ENCODE measurements around the gene ELSPBP1. TPM values are rescaled to one million over a fixed set of nuclear protein-coding genes. Genes with fewer than 3 reads are reported as not detected.

The ELSPBP1 gene
- polyA plus RNA-seq, 4 donors = not detected

DNA sequence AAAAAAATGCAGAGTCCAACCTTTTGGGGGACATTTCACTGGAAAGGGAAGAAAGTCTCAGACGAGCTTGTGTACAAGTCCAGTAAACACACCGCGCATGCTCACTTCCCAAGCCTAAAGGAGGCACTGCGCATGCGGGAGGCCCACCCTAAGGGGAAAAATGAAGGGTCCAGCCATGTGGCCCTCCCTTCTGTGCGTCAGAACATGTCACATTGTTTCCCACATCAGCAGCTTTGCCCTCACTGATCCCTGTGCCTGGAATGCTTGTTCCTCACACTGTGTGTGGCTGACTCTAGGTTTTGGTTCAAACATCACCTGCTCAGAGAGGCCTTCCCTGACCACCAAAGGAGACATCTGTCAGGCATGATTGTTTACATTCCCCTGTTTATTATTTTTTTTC is 4.4 kb downstream of the ELSPBP1 start:
- Histone ChIP-seq H3K9me3 (ENCODE audit: control insufficient read depth in 2 of 2, insufficient read depth in 1 of 2, low read depth in 1 of 2, low read length in 1 of 2) (peaks cover 0 to 3% of the 10 kb centered on the region in 2 donors), H3K36me3 (ENCODE audit: control insufficient read depth in 3 of 3, insufficient read depth in 2 of 3, low read depth in 1 of 3, low read length in 3 of 3) (no peaks in the 10 kb centered on the region), H3K4me1 (ENCODE audit: control insufficient read depth in 3 of 3, insufficient read depth in 2 of 3, low read depth in 1 of 3, low read length in 2 of 3) (no peaks in the 10 kb centered on the region), H3K27ac (ENCODE audit: low read depth in 1 of 3, low read length in 2 of 3) (no peak overlapping the region), H3K4me3 (ENCODE audit: low read depth in 1 of 3, low read length in 3 of 3) (no peak overlapping the region), H3K27me3 (ENCODE audit: control insufficient read depth in 3 of 3, insufficient read depth in 3 of 3, low read length in 3 of 3) (no peaks in the 10 kb centered on the region)
- WGBS, 3 donors = 87 to 91% (median 88%) methylated on average over 6 of the region's 6 CpGs
- DNase-seq (no peak), FAIRE-seq (no peak)

DNA sequence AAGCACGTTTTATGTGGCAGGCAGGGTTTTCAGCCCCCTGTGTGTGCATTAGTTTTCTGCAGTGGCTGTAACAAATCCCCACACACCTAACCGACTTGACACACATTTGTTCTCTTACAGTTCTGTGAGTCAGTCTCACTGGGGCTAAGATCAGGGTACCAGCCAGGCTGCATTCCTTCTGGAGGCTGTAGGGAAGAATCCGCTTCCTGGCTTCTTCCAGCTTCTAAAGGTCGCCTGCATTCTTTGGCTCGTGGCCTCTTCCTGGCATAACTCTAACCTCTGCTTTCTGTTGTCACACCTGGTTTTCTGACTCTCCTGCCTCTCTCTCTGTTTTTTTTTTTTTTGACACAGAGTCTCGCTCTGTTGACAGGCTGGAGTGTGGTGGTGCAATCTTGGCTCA is 6.4 kb downstream of the ELSPBP1 start:
- peaks cover 0 to 3% of the 10 kb centered on the region in 2 donors for H3K9me3 ChIP-seq (ENCODE audit: control insufficient read depth in 2 of 2, insufficient read depth in 1 of 2, low read depth in 1 of 2, low read length in 1 of 2)
- no peak overlapping the region for H3K27ac ChIP-seq (ENCODE audit: low read depth in 1 of 3, low read length in 2 of 3)
- DNase-seq (no peak), FAIRE-seq (no peak)
- WGBS, 3 donors = 66 to 77% (median 75%) methylated on average over 6 of the region's 6 CpGs
- H3K36me3 ChIP-seq (ENCODE audit: control insufficient read depth in 3 of 3, insufficient read depth in 2 of 3, low read depth in 1 of 3, low read length in 3 of 3) = no peaks in the 10 kb centered on the region
- H3K4me1 ChIP-seq (ENCODE audit: control insufficient read depth in 3 of 3, insufficient read depth in 2 of 3, low read depth in 1 of 3, low read length in 2 of 3) = no peaks in the 10 kb centered on the region
- no peak overlapping the region for H3K4me3 ChIP-seq (ENCODE audit: low read depth in 1 of 3, low read length in 3 of 3)
- H3K27me3 ChIP-seq (ENCODE audit: control insufficient read depth in 3 of 3, insufficient read depth in 3 of 3, low read length in 3 of 3) = no peaks in the 10 kb centered on the region

GRCh38 chr19:48004236-48004635 is 9.8 kb downstream of the ELSPBP1 start:
- H3K27me3 ChIP-seq (ENCODE audit: control insufficient read depth in 3 of 3, insufficient read depth in 3 of 3, low read length in 3 of 3) = peaks cover 0 to 6% (median 0%) of the 10 kb centered on the region in 3 donors
- no peaks in the 10 kb centered on the region for H3K4me1 ChIP-seq (ENCODE audit: control insufficient read depth in 3 of 3, insufficient read depth in 2 of 3, low read depth in 1 of 3, low read length in 2 of 3)
- no peak overlapping the region for H3K27ac ChIP-seq (ENCODE audit: low read depth in 1 of 3, low read length in 2 of 3)
- no peaks in the 10 kb centered on the region for H3K36me3 ChIP-seq (ENCODE audit: control insufficient read depth in 3 of 3, insufficient read depth in 2 of 3, low read depth in 1 of 3, low read length in 3 of 3)
- FAIRE-seq (no peak), DNase-seq (no peak)
- H3K4me3 ChIP-seq (ENCODE audit: low read depth in 1 of 3, low read length in 3 of 3) = no peak overlapping the region
- 64 to 72% (median 70%) methylated on average over 6 of the region's 6 CpGs for WGBS, 3 donors
- peaks cover 0 to 3% of the 10 kb centered on the region in 2 donors for H3K9me3 ChIP-seq (ENCODE audit: control insufficient read depth in 2 of 2, insufficient read depth in 1 of 2, low read depth in 1 of 2, low read length in 1 of 2)

- no peaks in the 10 kb centered on the region for H3K9me3 ChIP-seq (ENCODE audit: control insufficient read depth in 2 of 2, insufficient read depth in 1 of 2, low read depth in 1 of 2, low read length in 1 of 2)
- H3K36me3 ChIP-seq (ENCODE audit: control insufficient read depth in 3 of 3, insufficient read depth in 2 of 3, low read depth in 1 of 3, low read length in 3 of 3) = no peaks in the 10 kb centered on the region
- H3K4me1 ChIP-seq (ENCODE audit: control insufficient read depth in 3 of 3, insufficient read depth in 2 of 3, low read depth in 1 of 3, low read length in 2 of 3) = no peaks in the 10 kb centered on the region
- DNase-seq = no peak
- H3K4me3 ChIP-seq (ENCODE audit: low read depth in 1 of 3, low read length in 3 of 3) = no peak overlapping the region
- H3K27me3 ChIP-seq (ENCODE audit: control insufficient read depth in 3 of 3, insufficient read depth in 3 of 3, low read length in 3 of 3) = peaks cover 0 to 6% (median 0%) of the 10 kb centered on the region in 3 donors
- H3K27ac ChIP-seq (ENCODE audit: low read depth in 1 of 3, low read length in 2 of 3) = no peak overlapping the region
- FAIRE-seq = no peak
- WGBS, 3 donors = 81 to 86% (median 83%) methylated on average over 6 of the region's 6 CpGs
Observed at GRCh38 chr19:48006762-48007161, 12.3 kb downstream of the ELSPBP1 start.

GRCh38 chr19:48010932-48011758 is 16.7 kb downstream of the ELSPBP1 start:
- no peak for FAIRE-seq
- 90 to 91% (median 91%) methylated on average over 11 of the region's 11 CpGs for WGBS, 3 donors
- peaks cover 0 to 3% of the 10 kb centered on the region in 2 donors for H3K9me3 ChIP-seq (ENCODE audit: control insufficient read depth in 2 of 2, insufficient read depth in 1 of 2, low read depth in 1 of 2, low read length in 1 of 2)

GRCh38 chr19:48020686-48021085 is 26.3 kb downstream of the ELSPBP1 start:
- Histone ChIP-seq H3K27ac (ENCODE audit: low read depth in 1 of 3, low read length in 2 of 3) (no peak overlapping the region), H3K9me3 (ENCODE audit: control insufficient read depth in 2 of 2, insufficient read depth in 1 of 2, low read depth in 1 of 2, low read length in 1 of 2) (peaks cover 0 to 3% of the 10 kb centered on the region in 2 donors), H3K27me3 (ENCODE audit: control insufficient read depth in 3 of 3, insufficient read depth in 3 of 3, low read length in 3 of 3) (peaks cover 0 to 4% (median under 1%) of the 10 kb centered on the region in 3 donors), H3K4me3 (ENCODE audit: low read depth in 1 of 3, low read length in 3 of 3) (no peak overlapping the region), H3K4me1 (ENCODE audit: control insufficient read depth in 3 of 3, insufficient read depth in 2 of 3, low read depth in 1 of 3, low read length in 2 of 3) (no peaks in the 10 kb centered on the region), H3K36me3 (ENCODE audit: control insufficient read depth in 3 of 3, insufficient read depth in 2 of 3, low read depth in 1 of 3, low read length in 3 of 3) (no peaks in the 10 kb centered on the region)
- DNase-seq = no peak
- WGBS, 3 donors = 54 to 83% (median 76%) methylated on average over 3 of the region's 3 CpGs
- FAIRE-seq = no peak

More at GRCh38 chr19:48010932-48011758, 16.7 kb downstream of the ELSPBP1 start:
- no peak for DNase-seq
- H3K4me3 ChIP-seq (ENCODE audit: low read depth in 1 of 3, low read length in 3 of 3) = no peak overlapping the region
- no peaks in the 10 kb centered on the region for H3K4me1 ChIP-seq (ENCODE audit: control insufficient read depth in 3 of 3, insufficient read depth in 2 of 3, low read depth in 1 of 3, low read length in 2 of 3)
- no peak overlapping the region for H3K27ac ChIP-seq (ENCODE audit: low read depth in 1 of 3, low read length in 2 of 3)
- no peaks in the 10 kb centered on the region for H3K36me3 ChIP-seq (ENCODE audit: control insufficient read depth in 3 of 3, insufficient read depth in 2 of 3, low read depth in 1 of 3, low read length in 3 of 3)
- H3K27me3 ChIP-seq (ENCODE audit: control insufficient read depth in 3 of 3, insufficient read depth in 3 of 3, low read length in 3 of 3) = peaks cover 0 to 8% (median 0%) of the 10 kb centered on the region in 3 donors

- Histone ChIP-seq H3K27ac (ENCODE audit: low read depth in 1 of 3, low read length in 2 of 3) (no peak overlapping the region), H3K27me3 (ENCODE audit: control insufficient read depth in 3 of 3, insufficient read depth in 3 of 3, low read length in 3 of 3) (peaks cover 0 to 7% (median 3%) of the 10 kb centered on the region in 3 donors), H3K9me3 (ENCODE audit: control insufficient read depth in 2 of 2, insufficient read depth in 1 of 2, low read depth in 1 of 2, low read length in 1 of 2) (no peaks in the 10 kb centered on the region), H3K4me3 (ENCODE audit: low read depth in 1 of 3, low read length in 3 of 3) (no peak overlapping the region), H3K4me1 (ENCODE audit: control insufficient read depth in 3 of 3, insufficient read depth in 2 of 3, low read depth in 1 of 3, low read length in 2 of 3) (no peaks in the 10 kb centered on the region), H3K36me3 (ENCODE audit: control insufficient read depth in 3 of 3, insufficient read depth in 2 of 3, low read depth in 1 of 3, low read length in 3 of 3) (no peaks in the 10 kb centered on the region)
- FAIRE-seq (no peak), DNase-seq (no peak)
- 60 to 78% (median 65%) methylated on average over 2 of the region's 2 CpGs for WGBS, 3 donors
Observed at GRCh38 chr19:48023011-48023410, 28.6 kb downstream of the ELSPBP1 start.

- peaks cover 0 to 7% (median 3%) of the 10 kb centered on the region in 3 donors for H3K27me3 ChIP-seq (ENCODE audit: control insufficient read depth in 3 of 3, insufficient read depth in 3 of 3, low read length in 3 of 3)
- no peaks in the 10 kb centered on the region for H3K4me1 ChIP-seq (ENCODE audit: control insufficient read depth in 3 of 3, insufficient read depth in 2 of 3, low read depth in 1 of 3, low read length in 2 of 3)
- DNase-seq (no peak), FAIRE-seq (no peak)
- no peaks in the 10 kb centered on the region for H3K36me3 ChIP-seq (ENCODE audit: control insufficient read depth in 3 of 3, insufficient read depth in 2 of 3, low read depth in 1 of 3, low read length in 3 of 3)
- H3K9me3 ChIP-seq (ENCODE audit: control insufficient read depth in 2 of 2, insufficient read depth in 1 of 2, low read depth in 1 of 2, low read length in 1 of 2) = no peaks in the 10 kb centered on the region
- 79 to 94% (median 91%) methylated on average over 3 of the region's 3 CpGs for WGBS, 3 donors
- no peak overlapping the region for H3K27ac ChIP-seq (ENCODE audit: low read depth in 1 of 3, low read length in 2 of 3)
- H3K4me3 ChIP-seq (ENCODE audit: low read depth in 1 of 3, low read length in 3 of 3) = no peak overlapping the region
Observed at GRCh38 chr19:48023518-48023917, 29.1 kb downstream of the ELSPBP1 start.

All from small intestine (tissue), 7 donors.